Kidney tubule cell (primary cell): ENCODE data around the gene RAB17.

ENCODE experiments used
- DNase-seq: peaks from one replicate; pipeline ENCODE4 v3.0.0-alpha.2; 2018; ENCODE audit warnings: low spot score

The RAB17 gene

DNA sequence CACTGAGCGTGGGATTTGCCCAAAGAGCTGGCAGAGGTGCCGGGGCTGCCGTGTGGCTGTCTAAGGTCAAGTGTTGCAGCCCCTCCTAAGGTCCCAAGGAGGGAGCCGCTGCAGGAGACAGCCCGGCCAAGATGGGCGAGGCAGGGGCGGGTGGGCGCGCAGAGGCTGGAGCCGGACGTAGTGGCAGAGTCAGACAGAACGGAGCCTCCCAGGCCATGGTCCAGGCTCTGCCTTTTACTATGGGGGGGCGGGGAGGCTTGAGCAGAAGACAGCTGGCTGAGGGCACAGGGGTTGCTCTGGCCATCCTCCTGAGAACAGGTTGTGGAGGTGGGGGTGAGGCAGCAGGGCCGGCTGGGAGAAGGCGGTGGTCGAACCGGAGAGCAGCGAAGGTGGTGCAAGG lies 51.6 kb downstream of the RAB17 start:
- no peak for DNase-seq

DNA sequence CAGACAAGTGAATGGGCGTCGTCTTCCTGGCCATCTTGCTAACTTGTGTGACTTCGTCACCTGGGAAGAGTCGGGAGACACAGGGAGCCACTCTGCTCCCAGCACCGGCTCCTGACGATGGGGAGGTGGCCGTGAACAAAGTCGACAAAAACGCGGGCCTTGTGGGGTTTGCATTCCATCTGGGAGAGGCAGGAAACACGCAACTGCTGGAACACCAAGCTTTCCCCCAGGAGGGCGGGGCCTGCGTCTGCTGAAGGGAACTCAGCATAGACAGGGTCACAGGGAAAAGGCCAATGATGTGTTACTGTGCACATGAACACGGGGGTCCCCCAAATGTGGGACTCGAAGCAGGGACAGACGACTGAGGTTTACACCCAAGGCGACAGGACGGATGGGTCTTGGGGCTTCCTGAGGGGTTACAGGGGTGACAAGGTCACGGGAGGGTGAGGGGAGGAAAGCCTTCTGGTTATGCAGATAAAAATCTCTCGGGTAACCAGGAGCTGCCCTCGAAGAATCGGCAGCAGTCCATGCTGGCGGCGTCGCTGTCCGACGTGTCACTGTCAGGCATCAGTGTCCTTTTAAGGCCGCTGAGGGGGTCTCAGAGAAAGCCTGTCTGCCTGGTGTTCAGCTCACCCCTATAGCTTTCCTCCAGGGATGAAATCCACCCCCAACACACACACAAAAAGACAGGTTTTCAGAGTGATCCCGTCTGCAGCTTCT lies 52.4 kb downstream of the RAB17 start:
- no peak for DNase-seq

DNA sequence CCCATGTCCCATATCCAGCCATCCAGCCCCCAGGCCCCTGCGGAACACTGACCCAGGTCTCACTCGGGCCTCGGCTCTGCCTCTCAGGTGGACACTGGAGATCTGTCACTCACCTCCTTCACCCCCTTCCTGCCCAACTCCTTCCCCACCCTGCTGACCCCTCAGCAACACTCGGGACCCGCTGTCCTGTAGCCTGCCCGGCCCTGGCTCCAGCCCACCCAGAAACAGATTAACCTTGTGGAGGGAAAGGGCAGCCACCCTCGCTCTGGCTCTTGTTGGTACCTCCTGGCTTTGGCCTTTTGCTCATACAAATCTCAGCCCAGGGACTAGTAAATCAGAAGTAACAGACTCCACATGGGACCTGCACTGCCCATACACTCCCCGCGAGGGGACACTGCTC lies 53.9 kb downstream of the RAB17 start:
- DNase-seq: no peak

DNA sequence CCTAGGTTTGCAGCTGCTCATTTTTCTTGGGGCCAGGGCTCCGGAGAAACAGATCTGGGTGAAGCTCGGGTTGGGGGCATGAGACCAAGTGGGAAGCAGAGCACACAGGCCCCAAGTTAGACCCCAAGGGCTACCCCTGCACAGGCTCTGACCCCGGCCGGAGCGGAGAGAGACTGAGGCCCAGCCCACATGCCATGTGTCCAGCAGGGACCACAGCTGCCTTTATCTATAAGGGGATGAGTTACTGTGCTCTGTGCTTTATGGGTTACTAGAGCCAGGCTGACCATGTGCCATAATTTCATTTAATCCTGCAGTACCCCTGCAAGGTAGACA lies 54.5 kb downstream of the RAB17 start:
- no peak for DNase-seq

DNA sequence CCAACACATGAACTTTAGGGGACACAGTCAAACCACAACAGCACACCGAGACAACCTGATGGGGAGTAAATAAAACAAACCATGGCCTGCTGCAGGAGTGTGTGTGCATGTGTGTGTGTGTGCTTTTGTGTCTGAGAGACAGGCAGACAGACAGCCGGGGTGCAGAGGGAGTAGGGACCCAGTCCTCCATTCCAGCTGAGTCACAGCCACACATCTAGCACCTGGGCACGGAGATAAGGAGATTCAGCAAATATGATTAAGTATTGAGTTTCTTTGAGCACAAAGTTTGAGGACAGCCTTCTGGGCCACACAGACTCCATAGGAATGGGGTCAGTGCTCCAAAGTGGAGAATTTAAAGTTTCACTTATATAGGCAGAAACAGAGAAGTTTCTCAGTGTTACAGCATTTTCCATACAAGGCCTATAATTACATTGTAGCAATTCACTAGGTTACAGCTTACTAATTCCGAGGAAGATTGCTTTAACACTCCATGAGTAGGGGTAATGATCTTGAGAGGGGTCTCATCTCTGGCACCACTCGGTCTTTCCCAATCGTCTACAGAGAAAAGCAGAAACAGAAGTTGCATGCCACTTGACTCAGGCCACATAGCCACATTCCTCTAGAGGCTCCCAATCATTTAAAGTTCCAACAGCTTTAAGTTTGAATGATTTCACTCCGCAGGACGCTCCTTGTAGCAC lies 55.0 kb downstream of the RAB17 start:
- DNase-seq: no peak

DNA sequence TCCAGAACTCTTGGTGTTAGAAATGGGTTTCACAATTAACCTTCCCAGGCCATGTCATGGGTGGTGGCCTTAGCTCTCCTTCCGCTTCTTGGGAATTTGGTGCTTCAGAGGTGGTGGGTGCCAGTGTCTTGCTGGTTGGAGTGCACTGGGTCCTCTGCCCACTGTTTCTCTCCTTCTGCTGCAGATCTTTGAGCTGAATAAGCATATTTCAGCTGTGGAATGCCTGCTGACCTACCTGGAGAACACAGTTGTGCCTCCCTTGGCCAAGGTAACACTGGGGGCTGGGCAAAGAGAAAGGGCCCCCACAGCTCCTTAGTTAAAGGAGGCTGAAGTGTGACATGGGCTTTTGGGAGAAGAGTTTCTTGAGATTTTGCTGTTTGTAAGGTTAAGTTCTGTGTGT lies 56.2 kb downstream of the RAB17 start:
- DNase-seq: no peak

DNA sequence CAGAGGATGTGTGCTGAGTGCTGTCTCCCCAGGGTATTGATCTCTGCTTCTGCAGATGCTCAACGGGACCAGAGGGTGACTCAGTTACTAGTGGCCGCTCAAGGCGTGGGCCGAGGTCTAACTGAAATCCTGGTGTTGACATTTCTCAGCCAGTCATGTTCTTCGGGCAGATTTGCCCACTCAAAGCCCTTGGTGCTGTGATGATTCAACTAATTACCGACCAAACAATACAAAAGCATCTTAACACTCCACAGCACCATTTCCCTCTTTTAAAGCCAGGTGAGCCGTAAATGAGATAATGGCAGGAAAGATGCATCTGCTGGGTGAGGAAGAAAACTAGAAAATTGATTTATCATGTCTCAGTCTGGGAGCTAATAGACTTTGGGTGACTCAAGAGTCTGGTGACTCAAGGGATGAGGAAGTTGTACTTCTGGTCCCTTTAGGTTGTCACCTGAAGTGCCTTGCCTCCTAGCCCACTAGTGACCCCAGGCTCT lies 56.8 kb downstream of the RAB17 start:
- peak; percentile 43 for DNase-seq

DNA sequence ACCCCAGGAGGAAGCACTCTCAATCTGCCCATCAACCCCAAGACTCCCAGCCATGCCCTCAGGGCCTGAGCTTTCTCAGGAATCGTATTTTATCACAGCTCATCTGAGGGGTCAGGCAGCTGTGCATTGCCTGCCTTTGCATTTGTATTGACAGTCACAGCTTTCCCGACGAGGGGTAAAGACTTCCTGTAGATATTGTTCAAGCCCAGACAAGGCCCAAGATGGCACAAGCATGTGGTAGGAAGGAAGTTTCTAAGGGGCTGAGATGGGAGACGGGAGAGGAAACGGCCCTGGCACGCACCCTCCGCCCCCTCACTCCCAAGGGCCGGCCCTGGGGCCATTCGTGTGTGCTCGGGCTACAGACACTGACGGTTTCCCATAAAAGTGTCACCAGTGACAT lies 58.4 kb downstream of the RAB17 start:
- no peak for DNase-seq

DNA sequence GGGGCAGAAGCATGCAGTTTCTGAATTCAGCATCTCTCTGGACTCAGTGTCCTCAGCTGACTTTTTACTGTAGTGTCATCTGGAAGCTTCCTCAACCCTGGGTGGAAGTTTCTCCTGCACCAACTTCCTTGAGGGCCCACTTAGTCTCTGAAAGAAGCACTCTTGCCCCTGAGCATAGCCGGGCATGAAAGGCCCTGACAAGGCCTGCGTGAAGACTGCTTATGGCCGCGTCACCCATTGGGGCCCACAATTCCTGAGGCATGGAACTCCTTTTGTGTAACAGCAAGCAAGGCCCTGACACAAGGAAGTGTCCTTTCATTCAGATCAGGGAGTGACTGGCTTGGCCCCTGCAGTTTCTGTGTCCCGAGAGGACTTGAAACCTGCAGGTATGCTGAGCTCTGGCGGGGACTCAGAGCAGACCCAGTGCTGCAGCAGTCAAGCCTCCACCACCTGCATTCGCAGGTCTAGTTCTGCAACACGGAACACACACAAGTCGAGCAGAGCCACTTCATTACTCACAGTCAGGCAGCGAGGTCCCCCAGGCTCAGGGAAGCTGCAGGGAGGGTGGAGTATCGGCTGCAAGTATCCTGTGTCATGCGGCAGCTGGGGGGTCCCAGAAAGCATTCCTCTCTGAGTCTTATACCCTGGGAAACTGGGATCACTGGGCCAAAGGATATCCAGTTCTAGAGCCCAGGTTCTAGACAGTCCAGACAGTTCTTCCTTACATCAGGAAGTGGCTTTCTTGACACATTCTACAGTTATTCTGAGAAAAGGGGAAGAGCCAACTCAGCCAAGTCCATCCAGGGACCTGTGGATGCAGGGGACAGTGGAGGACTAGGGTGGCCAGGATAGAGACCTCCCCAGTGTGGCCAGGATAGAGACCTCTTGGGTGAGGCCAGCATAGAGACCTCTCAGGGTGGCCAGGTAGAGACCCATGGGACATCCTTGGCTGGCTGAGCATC lies 59.8 kb downstream of the RAB17 start:
- DNase-seq: no peak

DNA sequence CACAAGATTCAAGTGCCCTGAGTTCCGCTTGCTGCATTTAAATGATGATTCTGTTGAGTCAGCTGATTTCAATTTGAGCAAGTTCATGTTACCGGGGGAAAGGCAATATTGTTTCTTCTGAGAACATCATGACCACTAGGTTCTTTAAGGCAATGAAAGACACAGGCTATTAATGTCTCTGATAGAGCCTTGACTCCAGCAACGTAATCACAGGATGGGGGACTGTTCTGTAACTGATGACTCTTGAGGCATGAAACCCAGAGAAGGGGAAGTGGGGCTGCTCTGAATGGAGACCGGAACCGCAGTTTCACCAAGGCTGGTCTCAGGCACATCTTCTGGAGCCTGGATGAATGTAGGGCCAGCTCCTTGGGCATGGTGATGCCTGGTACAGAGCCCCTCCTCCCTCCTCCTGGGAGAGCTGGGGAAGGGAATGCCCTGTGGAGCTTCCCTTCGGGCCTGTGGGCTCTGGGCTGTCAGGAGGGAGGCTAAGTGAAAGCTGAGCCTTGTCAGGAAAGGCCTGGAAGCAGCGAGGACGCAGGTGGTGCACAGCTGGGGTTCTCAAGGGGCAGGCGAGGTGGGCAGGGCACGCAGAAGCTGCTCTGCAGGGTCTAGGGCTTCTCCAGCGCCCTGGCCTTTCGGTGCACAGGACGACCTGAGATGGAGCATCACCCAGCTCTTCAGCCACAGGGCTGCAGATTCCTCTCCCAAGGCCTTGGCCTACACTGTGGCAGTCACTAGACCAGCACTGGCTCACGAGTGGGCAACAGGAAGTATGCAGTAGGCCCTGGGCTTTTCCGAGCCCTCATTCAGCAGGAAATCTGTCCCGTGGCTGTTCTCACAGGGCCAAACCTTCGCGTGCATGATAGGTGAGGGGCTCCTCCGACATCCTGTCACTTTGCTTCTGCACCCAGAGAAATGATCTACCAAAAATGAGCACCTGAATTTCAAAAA lies 60.8 kb downstream of the RAB17 start:
- DNase-seq: no peak

DNA sequence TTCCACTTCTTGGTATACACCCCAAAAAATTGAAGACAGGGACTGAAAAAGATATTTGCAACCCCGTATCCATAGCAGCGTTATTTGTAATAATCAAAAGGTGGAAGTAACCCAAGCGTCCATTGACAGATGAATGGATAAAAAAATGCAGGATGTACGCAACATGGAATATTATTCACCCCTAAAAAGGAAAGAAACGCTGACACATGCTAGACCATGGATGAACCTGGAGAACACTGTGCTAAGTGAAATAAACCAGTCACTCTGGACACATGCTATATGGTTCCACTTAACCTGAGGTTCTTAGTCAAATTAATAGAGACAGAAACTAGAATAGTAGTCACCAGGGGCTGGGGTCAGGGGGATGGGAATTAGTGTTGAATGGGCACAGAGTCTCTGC lies 62.8 kb downstream of the RAB17 start:
- DNase-seq: no peak

DNA sequence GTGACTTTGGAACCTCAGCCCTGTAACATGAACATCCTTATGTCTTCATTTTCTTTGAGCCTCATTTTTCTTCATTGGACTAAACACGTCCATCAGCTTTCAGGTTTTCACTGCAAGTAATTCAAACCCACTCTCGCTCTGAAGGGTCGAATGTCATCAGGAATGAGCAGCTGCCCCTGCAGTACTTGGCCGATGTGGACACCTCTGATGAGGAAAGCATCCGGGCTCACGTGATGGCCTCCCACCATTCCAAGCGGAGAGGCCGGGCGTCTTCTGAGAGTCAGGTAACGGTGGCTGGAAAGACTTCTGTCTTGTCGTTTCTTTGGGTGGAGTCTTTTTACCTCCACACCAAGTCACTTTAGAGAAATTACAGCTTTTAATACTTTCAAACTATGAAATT lies 63.3 kb downstream of the RAB17 start:
- DNase-seq: no peak

DNA sequence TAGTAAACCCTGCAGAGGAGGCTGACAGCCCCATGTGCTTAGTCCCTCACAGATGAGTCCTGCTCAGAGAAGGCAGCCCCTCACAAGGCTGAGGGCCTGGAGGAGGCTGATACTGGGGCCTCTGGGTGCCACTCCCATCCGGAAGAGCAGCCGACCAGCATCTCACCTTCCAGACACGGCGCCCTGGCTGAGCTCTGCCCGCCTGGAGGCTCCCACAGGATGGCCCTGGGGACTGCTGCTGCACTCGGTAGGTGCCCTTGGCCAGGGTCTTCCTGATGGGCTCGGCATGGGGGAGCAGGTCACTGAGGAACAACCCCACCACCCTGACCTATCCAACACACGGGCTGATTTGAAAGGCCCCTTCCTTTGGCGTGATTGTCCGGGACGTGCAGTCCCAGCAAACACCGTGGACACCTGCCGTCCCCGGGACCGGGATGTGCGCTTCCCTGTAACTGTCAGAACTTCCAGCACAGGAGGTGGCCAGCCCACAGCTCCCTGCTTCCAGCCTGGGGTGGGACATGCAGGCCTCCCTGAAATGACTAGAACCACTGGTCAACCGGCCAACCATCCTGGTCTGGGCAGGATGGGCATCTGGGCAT lies 64.9 kb downstream of the RAB17 start:
- no peak for DNase-seq

DNA sequence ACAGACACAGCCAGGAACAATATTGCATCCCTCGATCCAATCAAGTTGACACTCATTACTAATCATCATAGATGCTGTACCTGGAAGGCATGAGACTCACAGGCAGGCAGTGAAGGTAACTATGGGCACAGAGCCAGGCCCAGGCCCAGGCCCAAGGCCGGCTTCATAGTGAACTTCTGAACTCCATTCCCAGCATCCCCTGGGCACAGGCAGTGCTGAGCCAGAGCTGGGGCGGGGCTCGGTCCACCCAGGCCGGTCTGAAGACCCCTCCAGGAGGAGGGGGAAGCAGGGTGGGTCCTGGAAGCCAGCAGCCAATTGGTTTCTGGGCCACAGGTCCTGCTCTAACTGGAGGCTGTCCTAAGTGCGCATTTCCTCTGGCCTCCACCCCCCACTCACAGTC lies 65.9 kb downstream of the RAB17 start:
- no peak for DNase-seq
